RWPE2 (cell line): ENCODE measurements around the gene C1QTNF8.
"Not testable (repeated sequence)": the region's sequence is repeated elsewhere in the genome, so short reads cannot be mapped to it uniquely, and the experiment has no call there.

ENCODE experiments used
- ATAC-seq: fragments of 200-7000 bp; cut with Tn5 transposase; 3 replicates; pipeline ENCODE4 v1.9.1; 2021; ENCODE audit warnings: low read depth
- DNase-seq: peaks from one replicate; pipeline ENCODE4 v3.0.0-alpha.2; 2020; ENCODE audit warnings: low spot score
- H3K27ac ChIP-seq: fragments of 450-650 bp; 2 replicates; pipeline ENCODE4 v1.5.1; 2017; ENCODE audit warnings: mild to moderate bottlenecking; ENCODE audit not compliant: poor library complexity, severe bottlenecking
- H3K27me3 ChIP-seq: fragments of 250-450 bp; sonication (Bioruptor Pico); 2 replicates; pipeline ENCODE4 v1.5.1; 2021; ENCODE audit warnings: mild to moderate bottlenecking, moderate library complexity; ENCODE audit not compliant: insufficient read depth, poor library complexity, severe bottlenecking
- H3K36me3 ChIP-seq: fragments of 250-450 bp; sonication (Bioruptor Pico); 2 replicates; pipeline ENCODE4 v1.5.1; 2020; ENCODE audit warnings: low read depth, mild to moderate bottlenecking, moderate library complexity
- H3K4me1 ChIP-seq: fragments of 250-450 bp; sonication (Bioruptor Pico); 2 replicates; pipeline ENCODE4 v1.5.1; 2021; ENCODE audit warnings: mild to moderate bottlenecking, moderate library complexity; ENCODE audit not compliant: insufficient read depth, poor library complexity, severe bottlenecking
- H3K4me3 ChIP-seq: fragments of 250-450 bp; sonication (Bioruptor Pico); 2 replicates; pipeline ENCODE4 v1.5.1; 2021; ENCODE audit warnings: mild to moderate bottlenecking, moderate library complexity; ENCODE audit not compliant: severe bottlenecking
- H3K9me3 ChIP-seq: fragments of 250-450 bp; sonication (Bioruptor Pico); 2 replicates; pipeline ENCODE4 v1.5.1; 2021; ENCODE audit warnings: mild to moderate bottlenecking, moderate library complexity; ENCODE audit not compliant: severe bottlenecking
- TF ChIP-seq, protein P1 (sequence below): fragments of 450-650 bp; IDR thresholded peaks from one replicate; pipeline ENCODE4 v1.5.1; 2017; ENCODE audit warnings: mild to moderate bottlenecking, moderate library complexity; ENCODE audit not compliant: poor library complexity, severe bottlenecking

C1QTNF8 gene

DNA sequence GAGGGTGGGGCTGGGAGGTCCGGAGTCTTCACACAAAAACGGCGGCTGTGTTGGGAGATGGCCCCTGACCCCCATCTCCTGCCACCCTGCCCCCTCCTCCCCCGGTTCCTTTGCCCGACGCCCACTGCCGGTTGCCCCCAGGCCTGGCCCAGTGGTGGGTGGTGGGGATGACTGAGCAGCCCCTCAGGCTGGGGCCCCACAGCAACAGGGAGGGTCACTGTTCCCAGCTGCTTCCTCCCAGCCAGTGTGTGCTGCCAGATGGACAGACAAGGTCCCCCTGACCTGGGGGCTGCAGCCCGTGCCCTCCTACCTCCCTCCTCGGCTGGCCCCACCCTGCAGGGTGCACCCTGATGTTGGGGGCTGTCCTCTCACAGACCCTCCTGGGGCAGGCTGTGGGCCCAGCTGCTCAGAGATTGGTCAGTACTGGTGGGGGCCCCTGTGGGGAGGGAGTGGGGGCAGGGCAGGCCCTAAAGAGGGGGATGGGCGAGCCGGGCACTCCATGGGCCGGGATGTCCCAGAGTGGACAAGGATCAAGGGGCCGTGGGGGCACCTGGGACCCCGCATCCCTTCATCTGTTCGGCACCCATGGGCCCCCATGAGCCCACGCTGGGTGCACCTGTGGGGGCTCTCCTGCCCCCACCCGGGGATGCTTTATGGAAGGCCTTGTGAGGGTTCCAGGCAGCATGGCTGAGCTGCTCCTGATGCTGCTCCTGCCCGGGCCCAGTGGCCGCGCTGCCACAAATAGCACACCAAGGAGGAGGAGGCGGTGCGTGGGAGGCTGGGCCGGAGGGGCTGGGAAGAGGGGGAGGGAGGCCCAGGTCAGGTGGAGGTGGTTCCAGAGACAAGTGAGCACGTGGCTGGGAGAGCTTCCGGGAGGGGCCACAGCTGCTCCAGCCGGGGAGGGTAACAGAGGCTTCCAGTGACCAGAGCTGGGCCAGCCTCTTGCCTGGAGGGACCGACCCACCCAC lies 5.1 kb downstream of the C1QTNF8 start:
- Histone ChIP-seq H3K36me3 (no peaks in the 10 kb centered on the region), H3K27me3 (peaks cover 14% of the 10 kb centered on the region), H3K27ac (no peak overlapping the region), H3K4me3 (no peak overlapping the region), H3K9me3 (no peaks in the 10 kb centered on the region), H3K4me1 (no peaks in the 10 kb centered on the region)
- DNase-seq (no peak), ATAC-seq (no peak)
- TF ChIP-seq, protein P1, sequence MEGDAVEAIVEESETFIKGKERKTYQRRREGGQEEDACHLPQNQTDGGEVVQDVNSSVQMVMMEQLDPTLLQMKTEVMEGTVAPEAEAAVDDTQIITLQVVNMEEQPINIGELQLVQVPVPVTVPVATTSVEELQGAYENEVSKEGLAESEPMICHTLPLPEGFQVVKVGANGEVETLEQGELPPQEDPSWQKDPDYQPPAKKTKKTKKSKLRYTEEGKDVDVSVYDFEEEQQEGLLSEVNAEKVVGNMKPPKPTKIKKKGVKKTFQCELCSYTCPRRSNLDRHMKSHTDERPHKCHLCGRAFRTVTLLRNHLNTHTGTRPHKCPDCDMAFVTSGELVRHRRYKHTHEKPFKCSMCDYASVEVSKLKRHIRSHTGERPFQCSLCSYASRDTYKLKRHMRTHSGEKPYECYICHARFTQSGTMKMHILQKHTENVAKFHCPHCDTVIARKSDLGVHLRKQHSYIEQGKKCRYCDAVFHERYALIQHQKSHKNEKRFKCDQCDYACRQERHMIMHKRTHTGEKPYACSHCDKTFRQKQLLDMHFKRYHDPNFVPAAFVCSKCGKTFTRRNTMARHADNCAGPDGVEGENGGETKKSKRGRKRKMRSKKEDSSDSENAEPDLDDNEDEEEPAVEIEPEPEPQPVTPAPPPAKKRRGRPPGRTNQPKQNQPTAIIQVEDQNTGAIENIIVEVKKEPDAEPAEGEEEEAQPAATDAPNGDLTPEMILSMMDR, result no peak

DNA sequence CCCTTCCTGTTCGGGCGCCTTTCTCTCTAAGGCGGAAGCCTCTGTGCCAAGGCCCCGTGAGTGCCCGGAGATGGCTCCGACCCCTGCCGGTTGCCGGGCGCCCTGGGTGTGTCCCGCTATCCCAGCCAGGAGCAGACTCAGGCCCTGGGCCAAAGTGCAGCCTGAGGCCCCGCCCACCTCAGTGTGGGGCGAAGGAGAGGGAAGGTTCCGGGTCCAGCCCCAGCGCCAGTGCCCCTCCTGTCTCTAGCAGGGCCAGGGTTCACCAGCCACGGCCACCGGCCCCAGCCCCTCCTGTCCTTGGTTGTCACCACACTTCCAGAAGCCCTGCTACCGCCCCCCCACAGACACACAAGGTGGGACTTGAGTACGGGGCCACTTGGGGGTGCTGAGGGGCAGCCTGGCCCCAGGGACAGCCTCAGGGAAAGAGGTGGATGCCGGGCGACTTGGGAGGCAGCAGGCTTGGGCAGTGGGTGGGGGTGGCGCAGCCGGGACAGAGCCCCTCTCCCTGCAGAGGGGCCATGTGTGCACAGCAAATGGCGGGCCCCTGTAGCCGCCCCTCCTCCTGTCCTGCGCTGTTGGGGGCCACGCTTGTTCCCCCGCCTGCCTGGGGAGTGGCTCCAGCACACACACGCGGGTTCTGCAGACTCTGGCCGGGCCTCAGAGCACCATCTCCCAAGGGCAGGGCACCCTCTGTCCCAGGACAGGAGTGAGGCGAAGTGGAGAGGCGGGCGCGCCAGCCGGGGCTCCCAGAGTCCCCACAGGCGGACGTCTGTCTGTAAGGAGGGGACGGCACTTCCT lies 6.0 kb downstream of the C1QTNF8 start:
- Histone ChIP-seq H3K4me3 (no peak overlapping the region), H3K36me3 (no peaks in the 10 kb centered on the region), H3K27me3 (peaks cover 14% of the 10 kb centered on the region), H3K4me1 (no peaks in the 10 kb centered on the region), H3K27ac (no peak overlapping the region), H3K9me3 (peaks cover 2% of the 10 kb centered on the region)
- ATAC-seq (peak; percentile 75), DNase-seq (no peak)
- TF ChIP-seq, protein P1, result peak; percentile 23

DNA sequence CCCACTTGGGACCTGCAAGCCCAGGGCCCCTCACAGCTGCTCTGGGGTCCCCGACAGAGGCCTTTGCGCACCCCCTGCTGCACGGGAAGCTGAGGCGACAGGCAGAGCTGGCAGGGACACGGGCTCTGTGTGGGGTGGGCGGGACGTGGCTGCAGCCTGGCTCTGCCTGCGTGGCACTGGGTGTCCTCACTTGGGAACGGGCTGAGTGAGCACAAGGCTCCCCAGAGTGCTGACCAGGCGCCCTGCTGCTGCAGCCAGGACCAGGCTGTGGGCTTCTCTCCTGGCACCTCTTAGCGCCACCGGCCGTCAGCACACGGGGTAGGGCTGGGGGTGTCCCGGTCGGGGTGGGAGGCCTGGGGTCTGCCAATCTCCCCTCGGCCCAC lies 6.6 kb downstream of the C1QTNF8 start:
- H3K27me3 ChIP-seq, result peaks cover 14% of the 10 kb centered on the region
- no peaks in the 10 kb centered on the region for H3K36me3 ChIP-seq
- H3K4me1 ChIP-seq, result no peaks in the 10 kb centered on the region
- peaks cover 8% of the 10 kb centered on the region for H3K9me3 ChIP-seq
- ATAC-seq (peak; percentile 32; the same call in 2 of the 3 replicates), DNase-seq (no peak)
- TF ChIP-seq, protein P1, result no peak
- no peak overlapping the region for H3K4me3 ChIP-seq
- no peak overlapping the region for H3K27ac ChIP-seq

DNA sequence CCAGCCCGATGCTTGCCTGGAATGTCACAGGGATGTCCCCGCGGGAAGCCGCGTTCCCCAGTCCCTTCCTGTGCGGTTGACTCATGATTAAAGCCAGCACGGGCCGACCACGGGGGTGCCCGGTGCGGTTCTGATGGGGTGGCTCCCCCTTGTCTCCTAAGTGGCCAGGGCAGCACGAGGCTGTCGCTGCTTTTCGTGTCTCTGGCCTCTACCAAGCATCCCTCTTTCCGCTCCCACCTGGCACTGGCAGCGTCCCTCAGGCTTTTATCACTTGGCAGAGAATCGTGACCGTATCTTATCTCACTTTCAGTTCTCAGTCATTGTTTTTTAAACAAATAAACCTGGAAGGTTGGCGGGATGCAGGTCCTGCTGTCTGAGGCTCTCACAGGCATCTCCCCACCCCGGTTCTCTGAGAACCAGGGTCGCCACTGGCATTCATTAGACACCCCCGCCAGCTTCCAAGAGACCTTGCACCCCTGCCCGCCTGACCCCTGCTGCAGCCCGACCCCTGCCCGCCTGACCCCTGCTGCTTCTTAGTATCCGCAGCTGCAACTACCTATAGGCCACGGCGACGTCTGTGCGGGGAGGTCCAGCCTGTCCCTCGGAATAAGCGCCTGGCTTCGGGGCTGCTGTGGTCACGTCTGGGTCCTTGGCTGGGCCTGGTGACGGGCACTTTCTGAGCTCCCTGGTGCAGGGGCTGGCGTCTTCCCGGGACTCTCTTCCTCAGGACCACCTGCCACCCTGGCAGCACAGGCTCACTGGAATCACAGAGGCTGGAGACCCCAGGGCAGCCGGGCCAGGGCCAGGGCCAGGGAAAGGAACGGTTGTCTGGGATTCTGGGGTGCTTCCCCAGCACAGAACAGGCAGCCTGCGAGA lies 7.5 kb downstream of the C1QTNF8 start:
- DNase-seq, result no peak
- TF ChIP-seq, protein P1, result no peak
- H3K4me3 ChIP-seq, result no peak overlapping the region
- no peaks in the 10 kb centered on the region for H3K36me3 ChIP-seq
- no peak overlapping the region for H3K27ac ChIP-seq
- no peaks in the 10 kb centered on the region for H3K4me1 ChIP-seq
- H3K27me3 ChIP-seq, result peaks cover 14% of the 10 kb centered on the region
- peaks cover 17% of the 10 kb centered on the region for H3K9me3 ChIP-seq
- no peak for ATAC-seq

DNA sequence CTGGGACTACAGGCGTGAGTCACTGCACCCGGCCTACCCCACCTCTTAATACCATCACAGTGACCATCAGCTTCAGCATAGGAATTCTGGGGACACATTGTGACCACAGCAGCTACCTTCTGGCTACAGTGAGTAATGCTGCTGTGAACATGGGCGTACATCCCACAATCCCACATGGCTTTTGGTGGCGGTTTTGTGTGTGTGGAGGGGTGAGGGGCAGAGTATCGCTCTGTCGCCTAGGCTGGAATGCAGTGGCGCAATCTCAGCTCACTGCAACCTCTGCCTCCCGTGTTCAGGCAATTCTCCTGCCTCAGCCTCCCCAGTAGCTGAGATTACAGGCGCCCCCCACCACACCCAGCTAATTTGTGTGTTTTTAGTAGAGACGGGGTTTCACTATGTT lies 9.6 kb downstream of the C1QTNF8 start:
- not testable (repeated sequence) for H3K4me3 ChIP-seq, H3K27ac ChIP-seq, ATAC-seq, H3K36me3 ChIP-seq, DNase-seq
- peaks cover 15% of the 10 kb centered on the region for H3K4me1 ChIP-seq
- peaks cover 17% of the 10 kb centered on the region for H3K9me3 ChIP-seq
- H3K27me3 ChIP-seq, result peaks cover 14% of the 10 kb centered on the region
